GM19023 (cell line): ENCODE results near the gene MTMR6.

Source experiments
- ATAC-seq: cut with Tn5 transposase; IDR thresholded peaks from one replicate; pipeline ENCODE4 v1.9.1; 2021; ENCODE audit warnings: mild to moderate bottlenecking, moderate library complexity; ENCODE audit not compliant: unreplicated experiment

MTMR6 gene

DNA sequence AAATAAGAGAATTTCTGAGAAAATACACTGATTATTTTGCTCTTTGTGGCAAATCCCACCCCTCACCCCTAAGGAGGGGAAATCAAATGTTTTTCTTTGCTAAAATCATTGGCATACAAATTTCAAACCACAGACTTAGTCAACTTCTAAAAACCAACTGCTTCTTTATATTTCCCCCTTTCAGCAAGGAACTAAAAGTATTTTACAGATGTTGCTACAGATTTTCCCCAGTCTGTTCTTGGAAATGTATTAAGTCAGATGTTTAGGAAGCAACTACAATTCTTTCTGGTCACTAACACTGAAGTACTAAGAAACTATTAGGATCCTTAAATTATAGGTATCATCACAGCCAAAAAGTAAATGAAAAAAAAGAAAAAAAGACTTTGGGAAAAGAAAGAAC, 6.9 kb downstream of the MTMR6 start:
- ATAC-seq, result no peak

- ATAC-seq, result no peak
Observed at GRCh38 chr13:25276748-25277147, 10.5 kb downstream of the MTMR6 start.

GRCh38 chr13:25268561-25268960, 18.7 kb downstream of the MTMR6 start:
- no peak for ATAC-seq

GRCh38 chr13:25267715-25268114, 19.6 kb downstream of the MTMR6 start:
- no peak for ATAC-seq

DNA sequence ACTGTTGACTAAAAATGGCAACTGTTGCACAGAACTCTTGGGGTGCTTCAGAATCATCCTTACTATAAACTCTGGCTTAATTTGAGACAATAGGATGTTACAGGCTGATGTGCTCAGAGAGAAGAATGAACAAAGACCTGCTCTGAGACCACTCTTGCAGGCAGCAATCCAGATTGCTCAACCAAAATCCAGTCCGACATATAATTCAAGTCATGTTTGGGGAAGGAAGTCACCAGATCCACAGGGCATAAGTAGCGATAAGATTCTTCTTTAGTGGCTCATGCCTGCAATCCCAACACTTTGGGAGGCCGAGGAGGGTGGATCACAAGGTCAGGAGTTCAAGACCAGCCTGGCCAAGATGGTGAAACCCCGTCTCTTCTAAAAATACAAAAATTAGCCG, 20.6 kb downstream of the MTMR6 start:
- ATAC-seq, result no peak

- ATAC-seq, result no peak
Observed at GRCh38 chr13:25262261-25262660, 25.0 kb downstream of the MTMR6 start.

DNA sequence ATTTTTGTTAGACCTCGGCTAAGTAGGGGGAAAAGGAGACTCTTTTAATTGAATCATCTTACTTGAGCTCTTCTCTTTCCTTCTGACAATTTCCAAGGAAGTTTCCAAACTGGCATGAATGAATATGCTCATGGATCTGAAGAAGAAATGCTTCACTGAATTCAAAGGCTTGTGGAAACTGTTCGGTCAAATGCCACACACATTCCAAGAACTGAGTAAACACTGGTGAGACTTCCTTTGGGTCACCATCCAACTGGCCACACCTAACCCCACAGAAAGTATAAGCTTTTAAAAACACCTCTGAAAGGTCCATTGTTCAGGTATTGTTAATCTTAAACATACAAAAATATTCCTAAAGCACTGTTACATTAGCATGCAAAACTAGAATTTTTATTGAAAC, 33.6 kb downstream of the MTMR6 start:
- ATAC-seq, result no peak

GRCh38 chr13:25252752-25253151, 34.5 kb downstream of the MTMR6 start:
- ATAC-seq, result no peak

DNA sequence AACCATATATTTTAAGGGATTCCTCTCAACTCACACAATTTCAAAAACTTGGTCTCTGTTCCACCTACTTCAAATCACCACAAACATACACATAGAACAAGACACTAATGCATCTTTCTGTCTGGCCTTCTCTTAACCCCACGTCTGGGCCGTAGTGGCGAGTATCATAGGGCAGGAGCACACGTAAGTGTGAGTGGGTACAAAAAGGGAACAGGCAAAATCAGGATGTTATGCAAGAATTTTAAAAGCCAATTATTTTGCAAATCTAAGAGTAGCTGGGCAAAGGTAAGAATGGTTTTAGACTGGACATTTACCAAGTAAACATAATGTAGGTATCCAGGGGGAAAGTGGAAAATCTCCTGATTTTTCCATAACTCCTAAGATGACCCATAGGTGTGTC, 35.1 kb downstream of the MTMR6 start:
- ATAC-seq, result no peak

DNA sequence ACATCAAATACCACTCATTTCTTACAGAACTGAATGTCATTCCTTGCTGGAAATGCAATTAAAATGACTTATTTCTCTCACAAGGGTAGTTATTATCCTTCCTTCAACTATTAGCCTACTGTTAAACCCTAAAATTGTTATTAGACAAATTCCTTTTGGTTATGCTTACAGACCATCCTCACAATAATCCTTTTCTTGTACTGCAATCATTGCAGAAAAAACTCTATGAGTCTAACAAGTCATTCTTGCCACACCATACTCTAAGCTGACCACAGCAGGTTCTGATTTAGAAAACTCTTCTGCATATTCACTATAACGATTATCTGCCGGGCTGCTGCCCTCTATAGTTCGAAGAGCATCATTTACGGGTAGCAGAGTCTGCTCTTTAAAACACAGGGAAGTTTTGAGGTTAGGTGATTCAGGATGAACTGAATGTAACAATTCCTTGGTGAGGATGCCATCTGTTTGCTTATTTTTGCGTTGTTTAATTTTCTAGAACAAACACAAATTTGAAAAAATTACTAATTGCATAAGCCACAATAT, 38.2 kb downstream of the MTMR6 start:
- ATAC-seq, result peak; percentile 64

- ATAC-seq, result no peak
Observed at GRCh38 chr13:25248071-25248470, 39.2 kb downstream of the MTMR6 start.

DNA sequence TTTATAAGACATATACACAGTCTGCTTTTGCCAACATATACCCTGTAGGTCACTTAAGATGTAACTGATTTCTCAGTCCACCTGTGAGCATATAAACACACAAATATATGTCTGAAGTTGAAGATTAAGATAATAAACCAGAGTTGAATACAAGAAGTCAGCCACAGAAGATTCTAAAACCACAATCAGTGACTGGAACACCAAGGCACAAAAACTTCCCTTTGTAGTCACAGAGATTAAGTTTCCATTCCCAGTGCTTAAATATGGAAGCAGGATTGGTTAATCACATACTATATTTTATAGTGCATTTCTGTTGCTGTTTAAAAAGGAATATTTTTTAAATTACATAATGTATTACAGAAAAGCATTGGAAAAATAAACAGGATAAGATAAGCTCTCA, 39.9 kb downstream of the MTMR6 start:
- no peak for ATAC-seq

GRCh38 chr13:25244123-25244522, 43.2 kb downstream of the MTMR6 start:
- ATAC-seq, result no peak

DNA sequence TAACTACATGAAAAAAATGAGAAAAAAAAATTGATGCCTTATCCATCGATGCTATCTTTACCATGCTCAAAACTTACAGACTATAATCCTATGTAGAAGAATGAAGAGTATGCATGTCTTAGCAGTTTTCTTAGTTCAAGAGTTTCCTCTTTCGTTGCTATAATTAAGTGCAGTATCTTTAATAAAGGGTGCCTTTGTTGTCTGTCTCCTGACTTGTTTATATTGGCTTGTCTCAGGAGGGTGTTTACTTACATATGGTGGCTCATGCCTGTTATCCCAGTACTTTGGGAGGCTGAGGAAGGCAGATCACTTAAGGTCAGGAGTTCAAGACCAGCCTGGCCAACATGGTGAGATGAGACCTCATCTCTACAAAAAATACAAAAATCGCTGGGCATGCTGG, 44.3 kb downstream of the MTMR6 start:
- ATAC-seq, result no peak

DNA sequence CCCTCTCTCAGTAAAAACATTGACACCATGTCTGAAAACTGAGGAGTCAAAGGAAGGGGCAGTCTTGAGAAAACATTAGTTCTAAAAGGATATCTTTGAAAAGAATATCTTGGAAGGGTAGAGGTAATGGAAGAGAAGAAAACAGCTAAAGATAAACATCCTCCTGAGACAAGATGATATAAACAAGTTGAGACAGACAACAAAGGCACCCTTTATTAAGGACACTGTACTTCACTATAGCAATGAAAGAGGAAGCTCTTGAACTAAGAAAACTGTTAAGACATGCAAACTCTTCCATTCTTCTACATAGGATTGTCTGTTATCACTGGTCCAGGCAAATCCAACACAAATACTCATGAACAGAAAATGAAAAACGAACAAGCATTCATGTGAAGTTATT, 46.3 kb downstream of the MTMR6 start:
- ATAC-seq, result no peak

- ATAC-seq, result no peak
Observed at GRCh38 chr13:25237083-25237482, 50.2 kb downstream of the MTMR6 start.

DNA sequence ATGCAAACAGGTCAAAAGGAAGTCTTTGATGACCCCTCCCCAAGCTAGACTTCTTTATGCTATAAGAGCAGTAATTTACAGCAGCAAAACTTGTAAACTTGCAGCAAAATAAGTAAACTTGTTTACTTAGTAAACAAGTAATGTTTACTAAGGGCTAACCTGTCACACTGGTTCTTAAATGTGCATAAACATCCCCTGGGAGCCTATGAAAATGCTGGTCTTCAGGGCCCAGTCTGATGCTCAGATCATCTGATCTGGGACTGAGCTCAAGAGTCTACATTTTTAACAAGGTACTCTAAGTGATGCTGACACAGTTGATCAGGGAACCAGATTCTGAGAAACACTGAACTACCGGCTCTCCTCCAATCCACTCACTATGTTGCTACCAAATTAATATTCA, 53.4 kb downstream of the MTMR6 start:
- ATAC-seq, result no peak

- no peak for ATAC-seq
Observed at GRCh38 chr13:25232937-25233515, 54.3 kb downstream of the MTMR6 start.

DNA sequence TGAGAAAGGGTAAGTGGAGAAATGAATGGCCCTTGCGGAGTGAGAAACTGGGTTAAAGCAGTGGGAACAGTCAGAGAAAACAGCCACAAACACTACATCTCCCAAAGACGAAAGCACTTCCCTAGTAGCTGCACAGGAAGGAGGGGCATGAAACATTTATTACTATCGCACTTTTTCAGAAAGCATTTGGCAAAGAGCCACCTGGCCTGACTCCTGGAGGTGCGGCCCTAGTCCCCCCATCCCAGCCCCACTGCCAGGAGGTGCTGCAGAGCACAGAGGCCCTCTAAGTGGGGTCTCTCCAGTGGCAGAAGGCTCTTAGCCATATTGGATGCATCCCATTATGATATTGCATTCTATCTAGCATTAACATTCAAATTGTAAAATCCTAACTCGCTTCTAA, 55.8 kb downstream of the MTMR6 start:
- no peak for ATAC-seq

GRCh38 chr13:25227690-25228089, 59.6 kb downstream of the MTMR6 start:
- ATAC-seq, result no peak

DNA sequence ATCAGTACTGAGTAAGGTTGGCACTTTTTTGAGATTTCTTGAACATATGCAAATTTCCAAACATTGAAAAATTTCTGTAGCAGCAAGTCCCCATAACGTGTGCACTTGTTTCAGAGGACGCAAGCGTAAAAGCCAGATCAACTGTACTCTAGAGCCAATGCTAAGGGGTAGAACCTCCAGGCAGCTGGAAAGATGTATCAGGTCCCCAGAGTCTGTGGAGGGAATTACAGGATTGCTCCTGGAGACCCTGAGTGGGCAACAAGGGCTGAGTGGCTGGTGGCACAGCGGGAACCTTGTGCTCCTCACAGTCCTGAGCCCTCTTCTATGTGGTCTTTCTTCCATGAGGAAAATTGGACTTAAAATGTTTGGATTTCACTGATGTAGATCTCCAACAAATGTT, 61.3 kb downstream of the MTMR6 start:
- ATAC-seq, result no peak

- ATAC-seq, result no peak
Observed at GRCh38 chr13:25224151-25224550, 63.1 kb downstream of the MTMR6 start.

GRCh38 chr13:25222740-25223139, 64.5 kb downstream of the MTMR6 start:
- no peak for ATAC-seq
